Skeletal muscle cell (primary cell): ENCODE data around the gene RAP1GAP2.
"Not testable (repeated sequence)": the region's sequence is repeated elsewhere in the genome, so short reads cannot be mapped to it uniquely, and the experiment has no call there.

ENCODE experiments used
- DNase-seq: peaks from one replicate; pipeline ENCODE4 v3.0.0-alpha.2; 2010; ENCODE audit warnings: low read depth
- H3K4me3 ChIP-seq: 2 replicates; pipeline ENCODE4 v1.5.1; 2011; ENCODE audit warnings: low read depth, mild to moderate bottlenecking, control low read depth, low read length, moderate library complexity

The RAP1GAP2 gene

GRCh38 chr17:2796164-2797125 is at the start of gene RAP1GAP2:
Gene RAP1GAP2 (plus strand): TSS chr17:2796438. CDS start chr17:2796528, 90 bp downstream.
- no peak within 1 kb of the TSS for H3K4me3 ChIP-seq
- no peak for DNase-seq

DNA sequence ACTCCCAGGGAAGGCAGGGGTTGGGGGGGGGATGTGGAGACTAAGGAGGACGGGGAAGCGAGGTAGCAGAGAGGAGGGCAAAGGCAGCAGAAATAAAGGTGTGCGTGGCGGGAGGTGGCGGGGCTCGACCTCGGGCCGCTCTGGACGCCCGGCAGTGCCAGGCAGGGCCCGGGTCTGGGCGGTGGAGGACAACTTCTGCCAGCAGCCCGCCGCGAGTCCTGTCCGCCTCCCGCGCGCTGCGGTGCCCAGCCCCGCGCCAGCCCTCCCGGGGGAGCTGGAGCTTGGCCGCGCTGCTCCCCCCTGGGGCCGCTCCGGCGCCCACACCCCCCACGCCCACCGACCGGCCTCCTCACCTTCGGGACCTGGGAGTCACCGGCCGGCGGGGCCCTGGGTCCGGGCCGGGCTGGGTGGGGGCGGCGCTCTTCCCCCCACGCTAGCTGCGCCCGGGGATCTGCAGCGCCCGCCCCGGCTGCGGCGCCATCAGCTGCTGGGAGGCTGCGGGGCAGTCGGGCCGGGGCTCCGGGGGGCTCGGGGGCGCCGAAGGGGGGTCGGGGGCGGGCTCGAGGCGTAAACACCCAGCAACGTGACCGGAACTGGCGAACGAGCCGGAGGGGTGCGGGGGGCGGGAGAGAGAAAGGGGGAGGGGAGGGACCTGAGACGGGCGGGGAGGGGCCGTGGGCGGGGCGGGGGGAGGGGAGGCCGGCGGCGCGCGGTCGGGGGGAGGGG is 47.0 kb upstream of the RAP1GAP2 start, which contains the start of gene CCDC92B:
Gene CCDC92B, minus strand, starts transcription at position 595 of the 726 bp plus-strand sequence. CDS start 14,507 bp downstream, outside the sequence.
- H3K4me3 ChIP-seq: no peak within 1 kb of the TSS
- DNase-seq: no peak

DNA sequence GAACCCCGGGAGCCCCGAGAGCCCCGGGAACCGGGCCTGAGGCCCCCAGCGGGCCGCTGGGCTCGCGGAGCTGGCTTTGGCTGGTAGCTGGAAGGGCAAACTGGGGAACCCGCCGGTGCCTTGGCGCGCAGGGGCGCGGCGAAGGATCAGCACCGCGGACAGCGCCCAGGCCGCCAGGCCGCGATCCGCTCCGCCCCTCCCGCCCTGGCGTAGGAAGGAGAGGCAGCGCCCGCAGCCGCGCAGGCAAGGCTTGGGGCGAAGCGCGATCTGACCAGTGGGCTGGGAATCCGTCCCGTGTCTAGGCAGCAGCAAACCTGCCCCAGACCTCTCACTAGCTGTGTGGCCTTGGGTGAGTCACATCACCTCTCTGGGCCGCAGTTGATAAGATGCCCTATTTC is 46.5 kb upstream of the RAP1GAP2 start:
- no peak overlapping the region for H3K4me3 ChIP-seq
- peak; percentile 6 for DNase-seq

DNA sequence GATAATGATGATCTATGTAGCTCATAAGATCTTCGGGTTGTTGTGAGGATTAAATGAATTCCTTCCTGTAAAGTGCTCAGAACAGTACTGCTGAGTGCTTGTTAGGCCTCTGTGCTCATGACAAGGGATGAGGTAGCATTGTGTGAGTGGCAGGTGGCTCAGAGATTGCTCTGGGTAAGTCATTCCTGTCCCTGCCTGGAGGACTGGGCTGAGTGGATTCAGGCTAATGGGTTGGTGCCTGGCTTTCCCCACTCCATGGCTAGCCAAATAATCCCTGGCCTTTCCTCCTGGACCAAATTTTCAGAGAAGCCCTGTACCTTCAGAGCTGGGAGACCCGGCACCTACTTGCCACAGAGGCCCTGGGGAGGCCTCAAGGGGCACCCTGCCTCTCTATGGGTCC is 45.5 kb upstream of the RAP1GAP2 start:
- no peak for DNase-seq
- no peak overlapping the region for H3K4me3 ChIP-seq

DNA sequence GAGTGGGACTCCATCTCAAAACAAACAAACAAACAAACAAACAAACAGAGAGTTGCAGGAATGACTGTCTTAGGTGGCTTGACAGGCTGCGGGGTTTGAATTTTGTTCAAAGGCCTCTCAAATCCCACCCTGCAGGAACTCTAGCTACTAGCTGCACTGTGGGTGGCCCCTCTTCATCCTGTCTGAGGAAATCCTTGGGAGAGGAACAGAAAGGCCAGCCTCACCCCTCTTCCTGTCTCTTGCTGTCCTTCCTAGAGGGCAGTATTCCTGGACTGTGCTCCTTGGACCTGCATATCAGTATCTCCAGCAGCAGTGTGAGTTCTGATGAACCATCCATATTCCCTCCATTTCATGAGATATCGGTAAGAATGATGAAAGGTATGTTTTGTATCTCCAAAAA is 44.7 kb upstream of the RAP1GAP2 start:
- no peak for DNase-seq
- no peak overlapping the region for H3K4me3 ChIP-seq

DNA sequence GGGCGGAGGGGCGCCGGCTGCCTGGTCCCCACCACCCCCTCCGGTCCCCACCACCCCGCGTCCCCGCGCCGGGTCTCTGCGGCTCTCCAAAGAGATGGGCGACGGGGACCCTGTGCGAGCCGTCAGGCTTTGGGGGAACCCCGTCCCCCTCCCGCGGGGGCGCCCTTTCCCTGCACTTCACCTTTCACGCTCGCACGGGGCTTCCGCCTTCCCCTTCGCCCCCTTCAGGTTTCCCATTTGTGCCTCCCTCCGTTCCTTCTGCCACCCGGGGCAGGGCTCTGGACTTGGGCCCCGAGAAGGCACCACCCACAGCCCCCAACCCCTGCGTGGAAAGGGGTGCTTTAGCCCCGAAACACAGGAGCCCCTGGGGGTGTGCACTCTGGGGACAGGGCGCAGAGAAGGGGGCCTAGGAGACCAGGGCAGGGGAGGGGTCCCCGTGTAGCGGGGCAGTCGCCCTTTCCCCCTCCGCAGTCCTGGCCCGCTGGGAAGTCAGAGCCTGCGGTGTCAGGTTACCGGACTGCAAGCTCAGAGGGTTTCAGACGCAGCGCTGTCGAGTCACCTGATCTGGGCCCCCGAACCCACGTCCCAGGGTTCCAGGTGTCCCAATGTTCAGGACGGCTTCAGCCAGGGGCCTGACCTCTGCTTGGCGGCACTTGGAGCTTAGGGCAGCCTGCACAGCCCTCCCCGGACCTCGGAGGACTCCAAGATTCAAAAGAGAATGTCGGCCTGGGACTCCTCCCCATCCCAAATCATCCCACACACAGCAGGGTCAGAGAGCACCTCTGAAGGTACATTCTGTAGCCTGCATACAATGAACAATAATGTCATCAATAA is 40.1 kb upstream of the RAP1GAP2 start:
- H3K4me3 ChIP-seq: peak overlapping the region; percentile 0
- no peak for DNase-seq

GRCh38 chr17:2758870-2759269 is 37.4 kb upstream of the RAP1GAP2 start:
- DNase-seq: no peak
- no peak overlapping the region for H3K4me3 ChIP-seq

- no peak overlapping the region for H3K4me3 ChIP-seq
- DNase-seq: no peak
Measured at GRCh38 chr17:2770129-2770528, 26.1 kb upstream of the RAP1GAP2 start.

DNA sequence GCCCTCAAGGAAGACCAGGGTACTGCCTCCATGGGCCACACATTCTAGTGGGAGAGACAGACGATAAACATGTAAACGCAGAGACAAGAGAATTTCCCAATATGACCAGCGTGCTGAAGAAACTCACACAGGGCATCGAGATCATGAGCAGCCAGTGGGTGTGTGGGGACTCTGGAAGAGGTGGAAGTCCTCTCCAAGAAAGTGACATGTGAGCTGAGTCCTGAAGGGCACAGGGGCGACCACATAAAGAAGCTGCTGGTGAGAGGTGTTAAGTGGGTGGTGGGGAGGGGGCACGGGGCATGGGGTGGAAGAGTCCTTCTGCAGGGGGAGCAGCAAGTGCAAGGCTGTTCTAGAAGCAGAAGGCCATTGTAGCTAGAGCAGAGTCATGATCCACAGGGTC is 21.0 kb upstream of the RAP1GAP2 start:
- DNase-seq: no peak
- H3K4me3 ChIP-seq: no peak overlapping the region

DNA sequence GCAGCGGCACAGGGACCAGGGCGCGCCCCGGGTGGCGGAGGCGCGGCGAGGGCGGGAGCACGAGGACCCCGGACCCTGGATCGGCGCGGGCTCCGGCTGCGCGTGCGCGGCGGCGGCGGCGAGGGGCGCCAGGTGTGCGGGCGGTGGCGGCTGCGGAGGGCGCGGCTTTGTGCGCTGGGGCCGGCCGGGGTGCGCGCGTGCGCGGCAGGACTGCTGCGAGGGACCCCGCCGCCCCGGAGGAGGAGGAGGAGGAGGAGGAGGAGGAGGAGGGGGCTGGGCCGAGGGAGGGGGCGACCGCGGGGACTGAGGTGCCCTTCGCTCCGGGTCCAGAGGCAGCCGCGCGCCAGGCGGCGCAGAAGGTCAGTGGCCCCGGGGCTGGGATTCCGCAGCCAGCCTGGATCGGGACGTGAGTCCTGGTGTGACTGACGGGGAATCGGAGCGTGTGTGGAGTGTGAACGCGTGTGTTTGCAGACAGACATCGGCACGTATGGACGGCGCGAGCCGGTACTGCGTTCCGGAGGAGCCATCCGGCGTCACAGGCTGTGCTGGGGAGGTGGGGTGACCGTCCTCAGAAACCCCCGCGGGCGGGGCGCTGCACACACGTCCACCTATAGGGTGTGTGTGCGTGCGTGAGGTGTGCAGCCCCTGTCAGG is 19.5 kb upstream of the RAP1GAP2 start:
- peak overlapping the region; percentile 15 for H3K4me3 ChIP-seq
- DNase-seq: no peak

GRCh38 chr17:2777242-2777867 is 18.9 kb upstream of the RAP1GAP2 start:
- DNase-seq: no peak
- no peak overlapping the region for H3K4me3 ChIP-seq

GRCh38 chr17:2778489-2778888 is 17.7 kb upstream of the RAP1GAP2 start:
- no peak for DNase-seq
- no peak overlapping the region for H3K4me3 ChIP-seq

GRCh38 chr17:2779545-2779944 is 16.7 kb upstream of the RAP1GAP2 start:
- DNase-seq: no peak
- no peak overlapping the region for H3K4me3 ChIP-seq

- no peak overlapping the region for H3K4me3 ChIP-seq
- no peak for DNase-seq
Measured at GRCh38 chr17:2780256-2780655, 16.0 kb upstream of the RAP1GAP2 start.

- no peak overlapping the region for H3K4me3 ChIP-seq
Measured at GRCh38 chr17:2780931-2781454, 15.2 kb upstream of the RAP1GAP2 start.

GRCh38 chr17:2781598-2781997 is 14.6 kb upstream of the RAP1GAP2 start:
- H3K4me3 ChIP-seq, DNase-seq: not testable (repeated sequence)

More at GRCh38 chr17:2780931-2781454, 15.2 kb upstream of the RAP1GAP2 start:
- DNase-seq: no peak

DNA sequence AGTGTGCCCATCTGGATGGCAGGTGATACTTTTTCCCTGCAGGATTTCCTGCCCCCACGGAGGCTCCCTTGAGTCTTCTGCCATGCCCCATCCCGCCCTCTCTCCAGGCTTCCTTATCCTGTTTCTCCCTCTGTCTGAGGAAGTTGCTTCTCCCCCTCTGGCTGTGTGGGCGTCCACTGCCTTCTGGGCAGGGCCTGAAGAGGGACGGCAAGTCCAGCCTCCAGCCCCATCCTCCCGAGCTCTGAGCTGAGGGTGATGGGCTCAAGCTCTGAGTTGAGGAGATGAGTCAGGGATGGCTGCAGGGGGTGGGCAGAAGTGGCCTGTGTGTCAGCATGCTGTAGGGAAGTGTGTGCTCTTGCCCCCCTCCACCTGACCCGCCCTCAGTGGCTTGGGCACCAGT is 14.2 kb upstream of the RAP1GAP2 start:
- H3K4me3 ChIP-seq: no peak overlapping the region
- DNase-seq: peak; percentile 36

DNA sequence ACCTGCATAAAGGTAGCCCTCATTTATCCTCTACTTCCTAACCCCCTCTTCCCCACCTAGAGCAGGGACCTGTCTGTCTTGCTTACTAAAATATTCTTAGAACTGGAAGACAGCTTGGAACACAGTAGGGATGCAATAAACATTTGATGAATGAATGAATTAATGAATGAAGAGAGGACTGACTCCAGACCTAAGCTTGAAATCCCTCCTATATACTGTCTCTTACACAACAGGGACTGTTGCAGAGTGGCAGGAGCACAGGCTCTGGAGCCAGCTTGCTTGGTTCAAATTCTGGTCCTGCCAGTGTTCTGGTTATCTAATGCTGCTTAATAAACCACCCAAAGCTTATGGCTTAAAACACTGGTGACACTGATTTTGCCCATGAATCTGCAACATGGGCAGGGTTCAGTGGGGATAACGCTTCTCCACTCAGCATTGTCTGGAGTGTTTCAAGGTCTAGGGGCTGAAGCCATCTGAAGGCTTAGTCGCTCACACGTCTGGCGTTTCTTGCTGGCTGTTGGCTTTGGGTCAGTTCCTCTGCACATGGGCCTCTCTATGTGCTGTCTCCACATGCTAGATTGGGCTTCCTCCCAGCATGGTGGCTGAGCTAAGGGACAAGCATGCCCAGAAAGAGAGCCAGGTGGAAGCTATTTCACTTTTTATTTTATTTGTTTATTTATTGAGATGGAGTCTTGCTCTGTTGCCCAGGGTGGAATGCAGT is 12.8 kb upstream of the RAP1GAP2 start:
- no peak overlapping the region for H3K4me3 ChIP-seq
- no peak for DNase-seq
